Transverse colon (tissue), 4 donors: ENCODE results near the gene CEP152.

Source experiments
- EP300 ChIP-seq: sonication (generic); formaldehyde crosslinking; IDR thresholded peaks from one replicate; pipeline ENCODE4 v1.6.1; 2017; ENCODE audit warnings: antibody characterized with exemption, low read depth
- POLR2A ChIP-seq: fragments of 450-650 bp; IDR thresholded peaks from one replicate; pipeline ENCODE4 v1.6.1; 2016; ENCODE audit warnings: antibody characterized with exemption, mild to moderate bottlenecking, moderate library complexity
- POLR2AphosphoS5 ChIP-seq, 3 donors: sonication (generic); formaldehyde crosslinking; IDR thresholded peaks; one replicate each; pipeline ENCODE4 v1.6.1; 2016; ENCODE audit warnings: antibody characterized with exemption in 3 of 3
- TF ChIP-seq, protein P1 (sequence below), 5 experiments: fragments of 200-600 bp in 3 of 5; fragments of 450-650 bp in 2 of 5; sonication (generic) in 3 of 5; IDR thresholded peaks; 1 replicate in 2 of 5; 2 replicates in 3 of 5; pipeline ENCODE4 v1.5.1; 2016 to 2017; ENCODE audit warnings: antibody characterized with exemption in 5 of 5, inconsistent platforms in 3 of 5, mild to moderate bottlenecking in 2 of 5, moderate library complexity in 1 of 5

DNA sequence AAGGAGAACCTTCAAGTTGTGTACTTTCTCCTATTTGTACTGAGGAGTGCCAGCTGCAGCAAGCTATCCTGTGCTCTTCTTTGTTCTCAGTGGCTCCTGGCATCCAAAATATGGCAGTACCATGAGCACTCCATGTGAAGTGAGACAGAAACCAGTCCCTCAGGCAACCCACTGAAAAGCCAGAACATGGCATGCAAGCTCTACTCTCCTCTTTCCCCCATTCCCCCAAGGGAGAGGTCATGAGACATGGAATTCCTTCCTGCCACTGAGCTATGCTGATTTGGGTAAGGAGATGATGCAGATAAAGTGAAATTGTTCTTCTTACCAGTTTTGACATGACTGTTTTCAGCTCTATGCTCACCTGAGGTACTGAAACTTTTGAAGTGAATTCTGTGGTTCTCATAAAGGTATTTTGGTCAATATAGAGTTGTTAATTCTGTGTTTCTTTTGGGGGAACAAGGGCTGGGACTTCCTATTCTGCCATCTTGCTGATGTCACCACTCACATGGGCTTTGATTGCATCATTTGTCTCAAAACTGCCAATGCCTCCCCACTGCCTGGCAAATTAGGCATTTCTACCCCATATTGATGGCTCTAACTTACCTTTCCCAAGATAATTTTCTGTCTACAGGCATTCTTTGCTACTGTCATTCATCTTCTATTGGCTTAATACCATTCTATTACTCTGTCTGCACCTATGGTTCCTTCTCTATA is 22.8 kb upstream of the CEP152 start:
- TF ChIP-seq, protein P1, sequence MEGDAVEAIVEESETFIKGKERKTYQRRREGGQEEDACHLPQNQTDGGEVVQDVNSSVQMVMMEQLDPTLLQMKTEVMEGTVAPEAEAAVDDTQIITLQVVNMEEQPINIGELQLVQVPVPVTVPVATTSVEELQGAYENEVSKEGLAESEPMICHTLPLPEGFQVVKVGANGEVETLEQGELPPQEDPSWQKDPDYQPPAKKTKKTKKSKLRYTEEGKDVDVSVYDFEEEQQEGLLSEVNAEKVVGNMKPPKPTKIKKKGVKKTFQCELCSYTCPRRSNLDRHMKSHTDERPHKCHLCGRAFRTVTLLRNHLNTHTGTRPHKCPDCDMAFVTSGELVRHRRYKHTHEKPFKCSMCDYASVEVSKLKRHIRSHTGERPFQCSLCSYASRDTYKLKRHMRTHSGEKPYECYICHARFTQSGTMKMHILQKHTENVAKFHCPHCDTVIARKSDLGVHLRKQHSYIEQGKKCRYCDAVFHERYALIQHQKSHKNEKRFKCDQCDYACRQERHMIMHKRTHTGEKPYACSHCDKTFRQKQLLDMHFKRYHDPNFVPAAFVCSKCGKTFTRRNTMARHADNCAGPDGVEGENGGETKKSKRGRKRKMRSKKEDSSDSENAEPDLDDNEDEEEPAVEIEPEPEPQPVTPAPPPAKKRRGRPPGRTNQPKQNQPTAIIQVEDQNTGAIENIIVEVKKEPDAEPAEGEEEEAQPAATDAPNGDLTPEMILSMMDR (IDR thresholded peaks at IDR 0.05) = no peak
- TF ChIP-seq POLR2AphosphoS5 (IDR thresholded peaks at IDR 0.05) (no peak), POLR2A (no peak), EP300 (no peak)
